Measurements from ENCODE around the gene PPIF. TPM values are rescaled to one million over a fixed set of nuclear protein-coding genes. Genes with fewer than 3 reads are reported as not detected.

Gene PPIF
- polyA plus RNA-seq, 3 donors, result 63.4 to 71.7 (median 64.6) TPM

DNA sequence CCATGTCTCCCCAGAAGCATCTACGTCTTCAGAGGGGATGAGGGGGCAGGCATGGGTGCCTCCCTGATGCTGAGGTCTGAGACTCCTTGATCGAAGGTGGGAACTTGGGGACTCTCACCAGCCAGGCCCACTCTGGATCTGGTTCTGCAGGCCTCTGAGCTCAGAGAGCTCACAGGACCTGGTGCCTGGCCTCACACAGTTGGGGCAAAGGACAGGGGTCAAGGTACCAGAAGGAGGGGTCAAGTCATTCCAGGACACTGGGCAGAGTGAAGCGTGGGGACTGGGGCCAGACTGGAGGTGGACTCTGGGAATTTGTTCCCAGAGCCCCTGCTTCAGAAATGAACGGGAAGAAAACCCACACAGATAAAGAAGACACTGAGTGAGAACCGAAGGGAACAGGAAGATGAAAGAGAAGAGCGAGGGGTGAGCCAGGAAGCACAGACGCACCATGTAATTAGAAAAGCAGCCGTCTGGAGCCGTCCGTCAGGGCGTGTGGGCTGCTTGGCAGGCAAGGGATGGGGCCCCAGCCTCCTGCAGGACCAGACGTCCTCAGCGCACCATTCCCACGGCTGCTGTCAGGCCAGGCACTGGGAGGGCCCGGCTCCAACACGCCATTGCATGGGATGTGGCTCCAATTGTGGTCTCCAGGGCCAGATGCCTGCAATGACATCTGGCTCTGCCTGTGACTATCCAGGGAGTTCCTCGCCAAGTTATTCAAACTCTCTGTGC lies 50.5 kb downstream of the PPIF start:
- no peak for DNase-seq (ENCODE audit: low read depth in 3 of 3, low spot score in 2 of 3)

DNA sequence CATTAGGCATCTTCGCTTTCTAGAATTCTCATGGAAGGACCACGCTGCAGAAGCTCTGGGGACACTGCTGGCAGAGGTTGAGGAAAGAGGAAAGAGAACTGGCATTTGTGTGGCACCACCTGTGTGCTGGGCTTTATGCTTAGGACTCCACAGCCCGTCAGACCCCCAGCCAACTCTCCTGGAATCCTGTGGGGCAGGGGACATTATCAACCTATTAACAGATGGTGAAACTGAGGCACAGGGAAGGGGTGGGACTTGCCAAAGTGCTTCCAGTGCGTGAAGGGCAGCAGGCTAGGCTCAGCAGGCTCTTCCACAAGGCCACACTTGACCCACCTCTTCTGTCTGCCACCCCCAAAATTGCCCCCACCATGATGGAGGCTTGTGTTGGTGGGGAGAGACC lies 51.4 kb downstream of the PPIF start:
- DNase-seq (ENCODE audit: low read depth in 3 of 3, low spot score in 2 of 3), result no peak

- DNase-seq (ENCODE audit: low read depth in 3 of 3, low spot score in 2 of 3), result peak; percentile 64 to 74 (median 67)
Measured at GRCh38 chr10:79399223-79399831, 52.1 kb downstream of the PPIF start.

DNA sequence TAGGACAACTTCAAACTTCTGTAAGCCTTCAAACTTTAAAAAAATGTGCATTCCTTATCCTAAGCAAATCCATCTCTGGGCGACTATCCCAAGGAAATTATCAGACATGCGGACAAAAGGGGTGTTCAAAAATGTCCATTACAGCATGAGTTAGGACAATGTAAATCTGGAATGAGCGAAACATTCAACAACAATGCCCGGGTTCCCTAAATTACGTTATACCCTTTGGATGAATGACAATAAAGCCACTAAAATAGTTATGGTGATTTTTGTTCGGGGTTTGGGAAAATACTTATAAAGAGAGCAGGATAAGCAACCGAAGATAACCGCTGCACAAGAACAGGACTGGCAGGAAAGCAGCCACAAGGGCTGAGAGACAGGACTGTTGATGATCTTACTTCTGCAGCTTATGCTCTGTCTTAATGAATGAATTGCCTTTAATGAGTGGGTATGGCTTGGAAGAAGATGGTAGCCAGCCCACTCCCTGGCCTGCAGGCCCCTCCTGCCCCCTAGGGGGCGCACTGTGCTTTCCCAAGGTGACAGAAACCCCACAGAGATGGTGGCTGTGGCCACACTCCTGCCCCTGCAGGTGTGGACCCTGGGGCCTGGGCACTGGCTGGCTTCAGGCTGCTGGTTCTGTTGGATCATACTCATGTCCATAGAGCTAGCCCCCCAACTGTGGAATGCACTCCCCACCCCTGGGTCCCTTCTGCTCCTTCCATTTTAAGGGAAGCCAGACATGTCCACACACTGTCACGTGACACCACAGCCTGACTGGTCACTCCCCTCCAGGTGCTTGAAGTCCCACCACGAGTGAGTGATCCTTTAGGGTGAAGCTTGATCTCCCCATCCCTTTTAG lies 53.1 kb downstream of the PPIF start:
- DNase-seq (ENCODE audit: low read depth in 3 of 3, low spot score in 2 of 3), result no peak

DNA sequence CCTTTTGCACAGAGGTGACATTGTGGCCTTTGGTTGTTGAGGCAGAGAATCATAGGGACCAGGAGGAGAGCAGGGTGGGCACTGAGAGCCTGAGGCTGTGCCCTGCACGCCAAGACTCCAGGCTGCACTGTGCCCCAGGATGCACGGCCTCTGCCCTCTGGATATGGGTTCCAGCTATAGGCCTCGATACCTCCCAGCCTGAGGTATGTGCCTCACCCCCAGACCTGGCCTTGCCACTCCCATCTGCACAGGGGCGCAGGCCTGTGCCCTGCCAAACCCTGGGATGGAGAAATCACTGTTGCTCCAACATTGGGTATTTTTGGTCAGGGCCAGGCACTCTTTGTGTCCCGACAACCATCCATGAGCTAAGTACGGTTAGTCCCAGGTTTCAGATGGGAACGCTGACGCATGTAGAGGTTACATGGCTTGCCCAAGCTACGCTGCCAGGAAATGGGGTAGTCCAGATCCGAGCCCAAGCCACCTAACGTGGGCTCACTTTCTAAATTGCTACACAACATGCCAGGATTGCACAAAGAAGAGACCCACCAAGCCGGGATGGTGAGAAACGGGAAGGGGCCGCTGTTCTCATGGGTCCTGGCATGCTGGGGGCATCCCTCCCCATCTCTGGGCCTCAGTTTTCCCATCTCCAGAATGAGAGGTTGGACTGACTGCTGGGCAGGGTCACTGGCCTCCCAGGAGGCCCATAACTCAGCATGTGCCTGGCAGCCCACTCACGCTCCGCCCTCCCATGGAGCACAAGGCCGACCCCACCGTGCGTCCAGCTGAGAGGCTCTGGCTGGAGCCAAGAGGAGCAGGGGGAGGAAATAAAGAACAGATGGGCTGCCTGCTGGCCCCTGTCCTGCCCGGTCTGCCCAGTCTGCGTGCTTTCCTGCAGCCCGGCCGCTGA lies 54.0 kb downstream of the PPIF start:
- no peak for DNase-seq (ENCODE audit: low read depth in 3 of 3, low spot score in 2 of 3)

DNA sequence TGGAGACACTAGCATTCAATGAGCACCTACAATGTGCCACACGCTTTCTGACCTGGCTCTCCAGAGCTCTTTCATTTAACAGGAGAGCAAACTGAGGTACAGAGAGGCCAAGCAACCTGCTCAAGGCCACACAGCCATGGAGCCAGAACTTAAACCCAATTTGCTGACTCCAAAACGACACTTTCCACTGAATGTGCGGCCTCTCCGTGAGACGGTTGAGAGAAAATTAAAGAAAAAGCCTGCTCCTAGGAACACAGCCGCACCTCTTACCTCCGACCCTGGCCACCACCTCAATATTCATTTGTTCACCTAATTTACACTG lies 55.3 kb downstream of the PPIF start:
- DNase-seq (ENCODE audit: low read depth in 3 of 3, low spot score in 2 of 3), result no peak

GRCh38 chr10:79402951-79403350 lies 55.7 kb downstream of the PPIF start:
- DNase-seq (ENCODE audit: low read depth in 3 of 3, low spot score in 2 of 3), result no peak

- DNase-seq (ENCODE audit: low read depth in 3 of 3, low spot score in 2 of 3), result no peak
Measured at GRCh38 chr10:79403441-79404230, 56.4 kb downstream of the PPIF start.

DNA sequence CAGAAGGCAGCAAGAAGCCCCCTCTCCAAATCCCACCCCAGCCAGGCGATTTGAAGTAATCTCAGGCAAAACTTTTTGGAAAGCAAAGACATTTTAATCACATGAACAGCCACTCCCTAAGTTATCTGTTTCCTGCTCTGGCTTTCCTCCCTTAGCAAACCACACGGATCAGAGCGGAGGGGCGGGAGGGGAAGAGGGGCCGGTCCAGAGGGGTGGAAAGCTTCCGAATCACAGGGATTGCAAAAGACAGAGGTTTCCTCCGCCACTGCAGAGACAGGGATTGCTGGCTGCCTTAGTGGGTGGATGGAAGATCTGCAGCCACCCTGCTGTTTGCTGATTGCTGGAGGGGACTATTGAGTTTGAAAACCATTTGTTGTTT lies 57.0 kb downstream of the PPIF start:
- DNase-seq (ENCODE audit: low read depth in 3 of 3, low spot score in 2 of 3), result no peak

GRCh38 chr10:79404690-79405131 lies 57.4 kb downstream of the PPIF start:
- no peak for DNase-seq (ENCODE audit: low read depth in 3 of 3, low spot score in 2 of 3)

Other genes with a start within 250 kb of the PPIF start
- 10 to 100 TPM; 20.8 to 23.0 (median 22.5) TPM for gene ZCCHC24, start 98.2 kb downstream of the PPIF start, polyA plus RNA-seq (ENCODE audit: insufficient read length in 3 of 3)
- 1 to 10 TPM in 1 of 3 donors, under 1 TPM in 2; 0.55 to 3.3 (median 0.96) TPM for gene EIF5AL1, start 165.1 kb downstream of the PPIF start, polyA plus RNA-seq (ENCODE audit: insufficient read length in 3 of 3)
- not detected for gene SFTPA2, start 212.9 kb downstream of the PPIF start, polyA plus RNA-seq (ENCODE audit: insufficient read length in 3 of 3)